Tibial nerve (tissue), 4 donors: ENCODE results near the gene GNA12.

ENCODE experiments used
- CTCF ChIP-seq, 5 experiments: fragments of 200-600 bp in 3 of 5; fragments of 450-650 bp in 2 of 5; sonication (generic) in 3 of 5; IDR thresholded peaks; one replicate each; pipeline ENCODE4 v1.5.1; 2016 to 2019; ENCODE audit warnings: antibody characterized with exemption in 5 of 5, mild to moderate bottlenecking in 3 of 5, moderate library complexity in 2 of 5
- EP300 ChIP-seq, 2 donors: sonication (generic); formaldehyde crosslinking; IDR thresholded peaks; one replicate each; pipeline ENCODE4 v1.6.1; 2017; ENCODE audit warnings: antibody characterized with exemption in 2 of 2, mild to moderate bottlenecking in 1 of 2
- POLR2A ChIP-seq, 2 donors: fragments of 450-650 bp; IDR thresholded peaks; one replicate each; pipeline ENCODE4 v1.6.1; 2017; ENCODE audit warnings: antibody characterized with exemption in 2 of 2, mild to moderate bottlenecking in 2 of 2, moderate library complexity in 2 of 2

GRCh38 chr7:2687881-2688318, 156.2 kb downstream of the GNA12 start, which contains the start of gene AMZ1:
- no peak for TF ChIP-seq POLR2A (IDR thresholded peaks at IDR 0.05)
- TF ChIP-seq CTCF (IDR thresholded peaks at IDR 0.05): no peak
- TF ChIP-seq EP300 (IDR thresholded peaks at IDR 0.05): no peak
